Stimulated activated CD4-positive, alpha-beta T cell treated with anti-CD3 and anti-CD28 coated beads, TNF-alpha, amount 100 ng/mL, for 4 hours (primary cell): ENCODE measurements around the gene RCOR1.
"Not testable (repeated sequence)": the region's sequence is repeated elsewhere in the genome, so short reads cannot be mapped to it uniquely, and the experiment has no call there.

Source experiments
- DNase-seq, 3 experiments: peaks; one replicate each; pipeline ENCODE4 v3.0.0-alpha.2; 2020; ENCODE audit warnings: low read depth in 3 of 3

The RCOR1 gene

GRCh38 chr14:102591944-102592762 is at the start of gene RCOR1:
Gene RCOR1 (plus strand): TSS chr14:102592649. CDS start chr14:102592887, 238 bp downstream.
- peak; percentile 95 to 97 (median 96) for DNase-seq

- no peak for DNase-seq
Observed at GRCh38 chr14:102544046-102544746, 48.3 kb upstream of the RCOR1 start.

GRCh38 chr14:102544747-102545460 is 47.5 kb upstream of the RCOR1 start:
- DNase-seq = no peak

GRCh38 chr14:102545461-102546265 is 46.8 kb upstream of the RCOR1 start:
- DNase-seq = no peak

GRCh38 chr14:102548616-102549240 is 43.7 kb upstream of the RCOR1 start:
- no peak for DNase-seq

- not testable (repeated sequence) for DNase-seq
Observed at GRCh38 chr14:102550927-102551401, 41.5 kb upstream of the RCOR1 start.

- no peak for DNase-seq
Observed at GRCh38 chr14:102551995-102552705, 40.3 kb upstream of the RCOR1 start.

- DNase-seq = peak; percentile 32 to 48 (median 45)
Observed at GRCh38 chr14:102554821-102555819, 37.3 kb upstream of the RCOR1 start.

GRCh38 chr14:102556098-102556677 is 36.3 kb upstream of the RCOR1 start:
- no peak for DNase-seq

- DNase-seq = no peak
Observed at GRCh38 chr14:102557434-102558226, 34.8 kb upstream of the RCOR1 start.

GRCh38 chr14:102558556-102558955 is 33.9 kb upstream of the RCOR1 start:
- no peak for DNase-seq

- DNase-seq = no peak
Observed at GRCh38 chr14:102560458-102561261, 31.8 kb upstream of the RCOR1 start.

GRCh38 chr14:102565331-102565887 is 27.0 kb upstream of the RCOR1 start:
- no peak for DNase-seq

- no peak for DNase-seq
Observed at GRCh38 chr14:102565959-102566358, 26.5 kb upstream of the RCOR1 start.

- DNase-seq = peak in 1 of 3 experiments; percentile 19
Observed at GRCh38 chr14:102568115-102568614, 24.3 kb upstream of the RCOR1 start.

- DNase-seq = no peak
Observed at GRCh38 chr14:102570334-102570995, 22.0 kb upstream of the RCOR1 start.
